Midbrain (tissue), 1 donor: ENCODE results near the gene ATG3.
"Not testable (repeated sequence)": the region's sequence is repeated elsewhere in the genome, so short reads cannot be mapped to it uniquely, and the experiment has no call there.

Experiments
- DNase-seq: peaks from one replicate; lab custom pipeline; 2025; lab: John Stamatoyannopoulos, UW

Gene ATG3

GRCh38 chr3:112561734-112562529, at the start of gene ATG3, which contains the start of gene SLC35A5:
Gene ATG3 (minus strand): TSS chr3:112561962. CDS start chr3:112561528, 434 bp downstream.
Gene SLC35A5 (plus strand): TSS chr3:112562045. CDS start chr3:112563404, 1,359 bp downstream.
- peak; percentile 99 for DNase-seq

DNA sequence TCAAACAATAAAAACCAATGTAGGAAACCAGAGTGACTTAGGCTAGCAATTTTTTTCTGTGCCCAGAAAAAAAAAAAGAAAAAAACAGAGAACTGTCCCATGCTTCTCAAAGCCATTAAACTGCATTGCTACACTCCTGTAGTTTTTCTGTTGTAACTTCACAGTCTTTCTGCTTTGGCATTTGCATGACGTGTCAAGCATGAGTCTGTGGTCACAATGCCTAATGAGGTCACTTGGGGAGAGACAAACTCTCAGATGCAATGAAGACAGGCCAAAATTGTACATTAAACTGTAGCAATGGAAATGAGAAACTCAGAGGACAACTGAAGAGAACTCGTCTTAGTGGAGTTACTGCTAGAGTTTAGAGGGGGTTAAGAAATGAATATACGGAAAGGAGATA, 48.4 kb upstream of the ATG3 start:
- DNase-seq = no peak

- DNase-seq = no peak
These were observed 46.1 kb upstream of the ATG3 start for GRCh38 chr3:112607863-112608262.

- no peak for DNase-seq
These were observed 44.3 kb upstream of the ATG3 start for GRCh38 chr3:112606098-112606497.

- no peak for DNase-seq
These were observed 43.5 kb upstream of the ATG3 start for GRCh38 chr3:112605285-112605684.

DNA sequence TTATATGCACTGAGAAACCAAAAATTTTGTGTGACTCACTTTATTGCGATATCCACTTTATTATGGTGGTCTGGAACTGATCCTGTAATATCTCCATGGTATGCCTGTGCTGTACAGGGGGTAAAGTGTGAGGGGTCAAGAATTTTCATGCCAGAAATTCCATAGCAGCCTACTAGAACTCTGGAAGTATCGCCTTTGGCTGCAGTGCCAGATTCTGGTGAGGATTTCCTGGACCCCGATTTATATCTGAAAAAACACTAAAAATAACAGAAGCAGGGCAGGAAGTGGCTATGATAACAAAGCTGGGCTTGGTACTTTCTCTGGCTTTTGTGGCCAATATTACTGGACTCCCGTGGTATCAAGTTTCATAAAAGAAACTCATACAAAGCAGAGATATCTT, 42.8 kb upstream of the ATG3 start:
- DNase-seq = no peak

DNA sequence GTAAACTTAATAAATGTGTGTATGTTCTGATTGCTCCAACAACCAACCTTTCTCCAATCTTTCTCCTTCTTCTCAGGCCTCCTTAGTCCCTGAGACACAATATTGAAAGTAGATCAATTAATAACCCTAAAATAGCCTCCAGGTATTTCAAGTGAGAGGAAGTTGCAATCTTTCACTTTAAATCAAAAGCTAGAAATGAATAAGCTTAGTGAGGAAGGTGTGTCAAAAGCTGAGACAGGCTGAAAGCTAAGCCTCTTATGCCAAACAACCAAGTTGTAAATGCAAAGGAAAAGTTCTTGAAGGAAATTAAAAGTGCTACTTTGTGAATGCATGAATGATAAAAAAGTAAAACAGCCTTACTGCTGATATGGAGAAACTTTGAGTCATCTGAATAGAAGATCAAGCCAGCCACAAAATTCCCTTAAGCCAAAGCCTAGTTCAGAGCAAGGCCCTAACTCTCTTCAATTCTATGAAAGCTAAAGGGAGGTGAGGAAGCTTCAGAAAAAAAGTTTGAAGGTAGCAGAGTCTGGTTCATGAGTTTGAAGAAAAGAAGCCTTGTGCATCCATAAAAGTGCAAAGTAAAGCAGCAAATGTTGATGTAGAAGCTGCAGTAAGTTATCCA, 40.6 kb upstream of the ATG3 start:
- no peak for DNase-seq

GRCh38 chr3:112598731-112599130, 37.0 kb upstream of the ATG3 start:
- no peak for DNase-seq

DNA sequence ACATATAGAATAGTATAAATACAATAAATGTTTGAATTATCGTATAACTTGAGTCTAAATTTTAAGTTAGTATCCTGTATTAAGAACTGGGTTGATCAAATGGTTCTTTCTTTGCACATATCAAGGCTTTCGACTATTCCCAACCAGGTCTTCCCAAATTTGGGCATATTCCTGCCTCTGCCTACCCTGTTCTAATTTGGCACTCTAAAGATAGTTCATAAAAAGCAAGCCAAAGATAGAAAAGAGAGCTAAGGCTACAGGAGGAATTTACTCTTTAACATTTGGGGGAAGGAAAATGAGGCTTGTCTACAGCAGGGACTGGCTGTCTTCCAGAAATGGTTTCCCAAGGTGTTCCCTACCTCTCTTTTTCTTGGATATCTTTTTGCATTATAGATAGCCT, 36.2 kb upstream of the ATG3 start:
- no peak for DNase-seq

DNA sequence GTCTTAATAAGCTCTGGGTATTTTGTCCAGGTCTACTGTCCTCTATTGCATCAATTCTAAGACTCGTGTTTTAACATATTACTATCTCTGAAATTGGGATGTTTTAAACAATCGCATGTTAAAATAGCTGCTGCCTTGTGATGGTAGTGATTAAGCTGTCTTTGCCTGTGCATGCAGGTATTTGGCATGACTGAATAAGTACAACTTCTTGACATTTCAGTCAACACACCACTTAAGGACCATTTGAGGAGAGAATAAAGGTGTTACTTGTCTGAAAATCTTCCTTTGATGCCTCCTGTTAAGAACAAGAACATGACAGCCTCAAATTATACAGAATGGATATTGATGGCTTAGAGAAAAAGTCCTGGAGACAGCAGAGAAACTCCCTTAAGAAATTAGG, 33.1 kb upstream of the ATG3 start:
- no peak for DNase-seq

DNA sequence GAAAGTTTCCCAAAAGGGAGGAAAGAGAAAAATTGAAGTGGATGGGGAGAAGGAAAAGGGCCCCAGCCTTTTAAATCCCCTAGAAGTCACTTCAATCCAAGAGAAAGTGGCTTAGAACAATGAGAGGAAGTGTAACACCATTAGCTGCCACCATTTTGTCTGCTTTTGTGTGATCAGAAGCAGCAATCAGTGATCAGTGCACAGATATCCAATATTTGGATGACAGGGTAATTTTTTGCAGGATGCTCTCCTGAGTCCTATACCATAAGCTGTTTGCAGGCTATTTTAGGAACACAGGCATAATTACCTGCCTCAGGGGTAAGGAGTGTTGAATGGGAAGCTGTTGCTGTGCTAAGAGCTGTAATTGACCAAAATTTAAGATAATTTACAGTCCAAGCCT, 31.5 kb upstream of the ATG3 start:
- no peak for DNase-seq

DNA sequence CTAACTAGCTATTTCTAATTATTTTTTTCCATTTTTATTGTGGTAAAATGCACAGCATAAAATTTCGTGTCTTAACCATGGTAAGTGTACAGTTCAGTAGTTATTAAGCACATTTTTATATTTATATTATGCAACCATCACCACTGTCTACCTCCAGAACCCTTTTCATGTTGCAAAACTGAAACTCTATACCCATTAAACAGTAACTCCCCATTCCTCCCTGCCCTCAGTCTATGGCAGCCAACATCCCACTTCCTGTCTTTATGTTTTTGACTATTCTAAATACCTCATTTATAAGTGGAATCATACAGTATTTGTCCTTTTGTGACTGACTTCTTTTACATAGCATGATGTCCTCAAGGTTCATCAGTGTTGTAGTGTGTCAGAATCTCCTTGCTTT, 25.6 kb upstream of the ATG3 start:
- no peak for DNase-seq

GRCh38 chr3:112585782-112586181, 24.0 kb upstream of the ATG3 start:
- no peak for DNase-seq

DNA sequence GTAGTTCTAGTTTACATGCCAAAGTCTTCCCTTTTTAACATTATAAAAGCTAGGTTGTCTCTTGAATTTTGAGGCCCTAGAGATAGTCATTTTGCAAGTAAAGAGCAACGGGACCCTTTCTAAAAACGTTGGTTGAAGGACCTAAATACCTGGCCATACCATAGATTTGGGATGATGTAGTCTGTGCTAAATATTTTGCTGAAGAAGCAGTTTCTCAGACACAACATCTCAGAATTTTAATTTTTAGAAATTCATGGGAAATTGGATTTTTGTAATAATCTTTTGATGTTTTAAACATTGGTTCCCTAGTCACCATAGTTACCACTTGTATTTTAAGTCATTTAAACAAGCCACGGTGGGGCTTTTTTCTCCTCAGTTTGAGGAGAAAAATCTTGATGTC, 21.3 kb upstream of the ATG3 start:
- DNase-seq = no peak

- peak; percentile 21 for DNase-seq
These were observed 20.6 kb upstream of the ATG3 start for GRCh38 chr3:112582244-112582874.

DNA sequence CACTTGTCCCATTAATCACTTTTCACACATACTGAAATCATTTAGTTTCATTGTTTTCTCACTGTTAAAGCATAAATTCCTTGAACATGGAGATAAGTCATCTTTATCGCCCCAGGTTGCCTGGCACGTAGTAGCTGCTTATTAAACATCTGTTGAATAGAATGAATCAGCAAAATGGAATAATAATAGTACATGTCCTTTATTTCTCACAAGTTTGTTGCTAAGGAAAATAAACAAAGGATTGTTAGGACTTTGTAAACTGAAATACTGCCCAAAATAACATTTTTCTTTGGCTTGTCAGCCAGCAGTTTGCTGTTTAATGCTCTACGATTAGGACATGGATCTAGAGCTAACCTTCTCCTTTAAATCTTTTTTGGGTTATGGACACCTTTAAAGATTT, 17.9 kb upstream of the ATG3 start:
- no peak for DNase-seq

DNA sequence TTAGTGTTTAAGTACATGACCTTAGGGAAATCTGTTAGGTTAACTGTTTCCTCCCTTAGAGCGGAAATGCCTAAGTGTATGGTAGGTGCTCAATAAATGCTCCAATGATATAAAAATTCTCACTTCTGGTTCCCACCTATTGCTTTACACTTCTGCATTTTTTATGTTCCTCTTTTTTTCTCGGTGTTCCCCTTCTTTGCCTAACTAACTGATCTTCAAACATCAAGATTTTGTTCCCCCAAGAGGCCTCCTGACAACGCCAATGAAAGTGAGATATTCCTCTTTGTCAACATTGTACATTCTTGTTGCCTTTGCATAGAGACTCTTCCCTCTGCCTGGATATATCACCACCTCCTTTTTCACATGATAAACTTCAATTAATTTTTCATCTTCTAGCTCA, 17.5 kb upstream of the ATG3 start:
- no peak for DNase-seq

DNA sequence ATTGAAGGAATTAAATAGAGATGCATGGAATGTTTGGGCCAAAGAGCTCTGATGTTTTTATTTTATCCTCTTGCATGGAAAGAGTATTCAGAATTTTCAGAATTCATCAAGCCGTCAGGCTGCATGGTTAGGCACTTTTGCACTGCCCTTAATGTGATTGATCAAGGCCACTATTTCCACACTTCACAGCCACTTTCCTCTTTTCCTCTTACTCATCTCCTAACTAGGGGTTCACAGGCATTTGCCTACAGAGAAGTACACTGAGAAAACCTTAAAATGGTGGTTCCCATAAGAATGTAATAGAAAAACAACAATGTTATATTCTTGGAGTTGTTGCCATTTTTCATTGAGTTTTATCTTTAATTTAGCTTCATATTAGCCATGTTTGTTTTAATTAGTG, 10.9 kb upstream of the ATG3 start:
- no peak for DNase-seq

- no peak for DNase-seq
These were observed 7.5 kb upstream of the ATG3 start for GRCh38 chr3:112569265-112569664.

DNA sequence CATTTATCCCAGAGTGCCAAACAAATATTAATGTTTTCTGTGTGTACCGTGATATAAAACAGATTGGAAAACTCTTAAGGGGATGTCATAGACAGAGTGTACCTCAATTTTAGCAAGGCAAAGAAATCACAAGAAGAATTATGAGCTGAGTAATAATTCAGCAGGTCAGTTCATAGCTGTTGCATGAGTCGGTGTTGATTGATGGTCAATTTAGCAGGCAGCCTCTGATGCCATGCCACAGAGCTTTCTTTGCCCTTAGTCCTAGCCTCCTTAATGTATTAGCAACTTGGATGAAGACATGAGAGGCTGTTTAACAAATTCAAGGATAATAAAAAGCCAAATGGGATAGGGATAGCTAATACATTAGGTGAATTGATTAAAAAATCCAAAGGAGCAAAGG, 6.9 kb upstream of the ATG3 start:
- no peak for DNase-seq

- DNase-seq = no peak
These were observed 3.2 kb upstream of the ATG3 start for GRCh38 chr3:112564940-112565305.

DNA sequence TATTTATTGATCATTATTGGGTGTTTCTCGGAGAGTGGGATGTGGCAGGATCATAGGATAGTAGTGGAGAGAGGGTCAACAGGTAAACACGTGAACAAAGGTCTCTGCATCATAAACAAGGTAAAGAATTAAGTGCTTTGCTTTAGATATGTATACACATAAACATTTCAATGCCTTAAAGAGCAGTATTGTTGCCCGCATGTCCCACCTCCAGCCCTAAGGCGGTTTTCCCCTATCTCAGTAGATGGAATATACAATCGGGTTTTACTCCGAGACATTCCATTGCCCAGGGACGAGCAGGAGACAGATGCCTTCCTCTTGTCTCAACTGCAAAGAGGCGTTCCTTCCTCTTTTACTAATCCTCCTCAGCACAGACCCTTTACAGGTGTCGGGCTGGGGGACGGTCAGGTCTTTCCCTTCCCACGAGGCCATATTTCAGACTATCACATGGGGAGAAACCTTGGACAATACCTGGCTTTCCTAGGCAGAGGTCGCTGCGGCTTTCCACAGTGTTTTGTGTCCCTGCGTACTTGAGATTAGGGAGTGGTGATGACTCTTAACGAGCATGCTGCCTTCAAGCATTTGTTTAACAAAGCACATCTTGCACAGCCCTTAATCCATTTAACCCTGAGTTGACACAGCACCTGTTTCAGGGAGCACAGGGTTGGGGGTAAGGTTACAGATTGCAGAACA, 2.6 kb upstream of the ATG3 start:
- not testable (repeated sequence) for DNase-seq

- peak; percentile 82 for DNase-seq
These were observed 353 bp downstream of the ATG3 start for GRCh38 chr3:112561484-112561733.
